Stimulated activated CD4-positive, alpha-beta T cell treated with anti-CD3 and anti-CD28 coated beads, Interleukin-12 subunit alpha, Interleukin-12 subunit beta, amount 100 ng/mL, for 48 hours (primary cell): Measurements from ENCODE around the gene SUMF1.
"Not testable (repeated sequence)": the region's sequence is repeated elsewhere in the genome, so short reads cannot be mapped to it uniquely, and the experiment has no call there.

Experiments
- DNase-seq, 3 donors: peaks; one replicate each; pipeline ENCODE4 v3.0.0-alpha.2; 2020; ENCODE audit warnings: low read depth in 2 of 3, low spot score in 1 of 3

The SUMF1 gene

GRCh38 chr3:4340411-4341335 lies 126.4 kb downstream of the SUMF1 start:
- no peak for DNase-seq

GRCh38 chr3:4340077-4340410 lies 127.0 kb downstream of the SUMF1 start:
- DNase-seq: no peak

GRCh38 chr3:4338751-4339150 lies 128.3 kb downstream of the SUMF1 start:
- DNase-seq: no peak

DNA sequence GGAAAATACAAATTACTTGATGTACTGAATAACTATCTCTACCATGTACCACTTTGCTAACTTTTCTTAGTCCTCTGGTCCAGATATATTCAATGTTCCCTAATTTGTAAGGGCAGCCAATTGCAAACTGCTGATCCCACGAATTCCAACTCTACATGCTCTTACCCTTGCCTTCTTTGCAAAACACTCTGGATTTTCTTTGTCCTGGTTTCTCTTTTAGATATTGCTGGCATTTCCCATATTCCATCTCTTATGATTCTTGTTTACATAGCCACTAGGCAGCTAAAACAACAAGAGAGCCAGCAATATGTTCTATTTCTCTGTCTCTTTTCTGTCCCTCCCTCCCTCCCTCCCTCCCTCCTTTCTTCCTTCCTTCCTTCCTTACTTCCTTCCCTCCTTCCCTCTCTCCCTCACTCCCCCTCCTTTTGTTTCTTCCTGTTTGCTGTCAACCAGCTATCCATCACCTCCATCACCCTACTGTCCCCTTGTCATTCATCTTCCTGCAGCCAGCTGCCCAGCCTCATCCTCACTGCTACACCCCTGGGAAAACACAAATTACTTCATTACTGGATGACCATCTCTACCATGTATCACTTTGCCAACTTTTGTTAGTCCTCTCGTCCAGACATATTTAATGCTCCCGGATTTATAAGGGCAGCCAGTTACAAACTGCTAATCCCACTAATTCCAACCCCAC lies 130.1 kb downstream of the SUMF1 start:
- no peak for DNase-seq

- no peak for DNase-seq
Measured at GRCh38 chr3:4335840-4336562, 131.1 kb downstream of the SUMF1 start.

DNA sequence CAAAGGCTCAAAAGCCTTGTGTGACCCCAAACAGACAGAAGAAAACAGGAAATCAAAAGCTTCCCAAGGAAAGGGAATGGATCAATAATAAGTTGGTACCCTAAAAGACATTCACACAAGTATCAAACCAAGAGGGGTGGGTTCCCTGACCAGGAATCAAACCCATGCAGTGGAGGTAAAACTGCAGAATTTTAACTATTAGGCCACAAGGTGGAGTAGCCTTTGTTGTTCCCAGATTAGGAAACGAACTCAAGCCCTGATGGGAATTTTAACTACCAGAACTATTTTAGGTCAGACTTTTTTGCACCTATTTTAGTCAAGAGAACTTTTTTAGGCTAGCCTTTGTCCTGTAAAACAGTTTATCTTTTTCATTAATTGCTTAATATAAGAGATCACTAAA lies 132.5 kb downstream of the SUMF1 start:
- DNase-seq: no peak

GRCh38 chr3:4332991-4333390 lies 134.1 kb downstream of the SUMF1 start:
- DNase-seq: no peak

DNA sequence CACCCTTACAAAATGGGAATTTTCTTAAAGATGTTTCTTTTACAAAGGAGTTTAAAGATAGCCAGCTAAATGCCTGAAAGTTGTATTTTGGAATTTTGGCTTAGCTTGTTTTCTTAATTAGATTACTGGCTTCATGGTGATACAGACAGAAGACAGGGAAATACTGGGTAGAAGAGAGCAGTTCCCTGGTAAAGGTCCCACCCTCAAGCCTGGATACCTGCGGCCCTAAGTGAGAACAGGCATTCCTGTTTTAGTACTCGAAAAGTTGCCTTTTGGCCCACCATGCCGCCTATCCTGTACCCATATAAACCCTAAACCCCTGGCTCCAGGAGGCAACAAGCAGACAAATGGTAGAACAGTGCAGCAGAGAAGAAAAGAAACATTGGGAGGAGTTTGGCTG lies 134.5 kb downstream of the SUMF1 start:
- DNase-seq: no peak

- DNase-seq: no peak
Measured at GRCh38 chr3:4332111-4332510, 135.0 kb downstream of the SUMF1 start.

GRCh38 chr3:4329806-4330205 lies 137.3 kb downstream of the SUMF1 start:
- not testable (repeated sequence) for DNase-seq

- no peak for DNase-seq
Measured at GRCh38 chr3:4326868-4327267, 140.2 kb downstream of the SUMF1 start.

DNA sequence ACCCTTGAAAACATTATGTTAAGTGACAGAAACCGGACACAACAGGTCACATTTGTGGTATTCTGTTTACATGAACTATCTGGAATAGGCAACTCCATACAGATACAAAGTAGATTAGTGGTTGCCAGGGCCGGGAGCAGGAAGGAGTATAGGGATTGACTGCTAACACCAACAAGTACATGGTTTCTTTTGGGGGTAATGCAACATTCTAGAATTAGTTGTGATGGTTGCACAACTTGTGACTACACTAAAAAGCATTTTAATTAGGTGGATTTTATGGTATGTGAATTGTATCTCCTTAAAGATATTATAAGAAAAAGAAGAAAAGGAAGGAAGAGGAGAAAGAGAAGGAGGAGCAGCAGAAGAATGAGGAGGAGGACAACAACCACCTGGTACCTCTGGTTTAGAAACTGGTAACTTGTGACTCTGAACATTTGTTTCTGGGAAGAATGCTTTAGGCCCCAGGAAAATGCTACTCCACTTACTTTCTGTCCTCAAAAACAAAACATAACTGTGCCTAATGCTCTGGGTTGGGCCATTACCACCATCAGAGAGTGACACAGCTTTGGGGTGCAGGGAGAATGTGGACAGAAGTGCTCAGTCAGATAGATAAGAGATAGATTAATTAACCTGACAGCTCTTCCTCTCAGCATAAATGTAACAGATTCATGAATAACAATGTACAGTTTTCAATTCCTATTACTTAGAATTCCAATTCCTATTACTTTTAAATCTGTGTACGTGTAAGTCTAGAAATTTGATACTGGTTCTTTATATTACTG lies 143.6 kb downstream of the SUMF1 start:
- DNase-seq: no peak

GRCh38 chr3:4322635-4323034 lies 144.4 kb downstream of the SUMF1 start:
- DNase-seq: no peak

GRCh38 chr3:4321732-4322131 lies 145.3 kb downstream of the SUMF1 start:
- no peak for DNase-seq

GRCh38 chr3:4320096-4320911 lies 146.8 kb downstream of the SUMF1 start:
- no peak for DNase-seq

DNA sequence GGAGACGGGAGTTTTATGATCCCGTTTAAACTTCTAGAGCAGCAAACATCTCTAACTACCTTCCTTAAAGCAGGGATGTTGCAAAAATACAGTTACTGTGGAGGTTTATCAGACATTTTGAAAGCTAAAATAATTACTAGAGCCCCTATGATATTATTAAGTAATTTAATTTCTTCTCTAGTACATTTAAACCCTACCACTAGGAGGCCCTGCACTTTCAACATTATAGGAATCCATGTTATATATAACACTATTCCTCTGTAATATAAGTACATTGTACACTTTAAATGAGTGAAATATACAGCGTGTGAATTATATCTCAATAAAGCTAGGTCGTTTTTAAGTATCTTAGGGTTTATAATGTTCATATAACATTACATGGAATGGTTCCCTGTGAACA lies 152.4 kb downstream of the SUMF1 start:
- DNase-seq: no peak

GRCh38 chr3:4313606-4314293 lies 153.3 kb downstream of the SUMF1 start:
- no peak for DNase-seq

DNA sequence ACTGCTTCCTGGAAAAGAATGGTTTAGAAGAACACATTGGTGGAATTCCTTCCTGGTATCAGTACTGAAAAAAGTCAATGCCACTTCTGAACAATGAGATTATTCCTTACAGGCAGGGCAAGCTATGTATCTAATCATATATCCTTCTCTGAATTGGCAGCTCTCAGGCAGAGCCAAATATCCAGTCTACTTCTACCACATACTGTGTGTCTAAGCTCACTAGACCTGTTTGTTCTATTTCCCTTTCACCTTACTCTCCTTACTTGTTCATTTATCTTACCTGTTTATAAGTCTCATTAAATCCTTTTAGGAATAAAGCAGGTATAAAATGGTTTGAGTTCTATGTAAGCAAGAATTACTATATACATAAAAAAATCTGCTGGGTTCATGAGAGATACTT lies 155.6 kb downstream of the SUMF1 start:
- DNase-seq: no peak
